Activated T-cell treated with anti-CD3 and anti-CD28 coated beads for 1 hour (primary cell): ENCODE data around the gene ZFP82.

Experiments
- DNase-seq: peaks from one replicate; pipeline ENCODE4 v3.0.0-alpha.2; 2020; ENCODE audit warnings: low read depth

The ZFP82 gene

GRCh38 chr19:36418287-36419001 is at the start of gene ZFP82:
Gene ZFP82, minus strand, starts transcription at chr19:36418644. Its CDS starts 8,855 bp downstream, at chr19:36409789.
- DNase-seq = peak; percentile 67

- no peak for DNase-seq
Observed at GRCh38 chr19:36460046-36460445, 41.6 kb upstream of the ZFP82 start.

- DNase-seq = no peak
Observed at GRCh38 chr19:36456831-36457230, 38.4 kb upstream of the ZFP82 start.

- no peak for DNase-seq
Observed at GRCh38 chr19:36449059-36449670, 30.7 kb upstream of the ZFP82 start.

GRCh38 chr19:36441339-36441738 is 22.9 kb upstream of the ZFP82 start:
- no peak for DNase-seq

GRCh38 chr19:36436531-36436930 is 18.1 kb upstream of the ZFP82 start:
- DNase-seq = no peak

GRCh38 chr19:36423925-36424324 is 5.5 kb upstream of the ZFP82 start:
- no peak for DNase-seq

- no peak for DNase-seq
Observed at GRCh38 chr19:36421749-36422481, 3.5 kb upstream of the ZFP82 start.

- DNase-seq = no peak
Observed at GRCh38 chr19:36420961-36421748, 2.7 kb upstream of the ZFP82 start.

- DNase-seq = no peak
Observed at GRCh38 chr19:36417752-36418286, 625 bp downstream of the ZFP82 start.

- no peak for DNase-seq
Observed at GRCh38 chr19:36409841-36410240, 8.6 kb downstream of the ZFP82 start.

- DNase-seq = no peak
Observed at GRCh38 chr19:36408101-36408500, 10.3 kb downstream of the ZFP82 start.

- DNase-seq = no peak
Observed at GRCh38 chr19:36404498-36404897, 13.9 kb downstream of the ZFP82 start.

GRCh38 chr19:36401475-36401874 is 17.0 kb downstream of the ZFP82 start:
- no peak for DNase-seq

- DNase-seq = no peak
Observed at GRCh38 chr19:36398571-36398970, 19.9 kb downstream of the ZFP82 start.

GRCh38 chr19:36392916-36393673 is 25.3 kb downstream of the ZFP82 start:
- DNase-seq = no peak

- DNase-seq = no peak
Observed at GRCh38 chr19:36379510-36379819, 39.0 kb downstream of the ZFP82 start.

GRCh38 chr19:36378625-36379509 is 39.6 kb downstream of the ZFP82 start, which contains the start of gene ZFP14:
Gene ZFP14, minus strand, starts transcription at chr19:36379201. Its CDS starts 11,309 bp downstream, at chr19:36367892.
- peak; percentile 89 for DNase-seq

- no peak for DNase-seq
Observed at GRCh38 chr19:36377541-36378178, 40.8 kb downstream of the ZFP82 start.

- no peak for DNase-seq
Observed at GRCh38 chr19:36373638-36374156, 44.7 kb downstream of the ZFP82 start.
